GM12872 (cell line): ENCODE measurements around the gene ADCY9.

Experiments
- CTCF ChIP-seq: IDR thresholded peaks from 3 replicates; pipeline ENCODE4 v1.5.1; 2011; ENCODE audit warnings: low read depth, mild to moderate bottlenecking, low read length, moderate library complexity; ENCODE audit not compliant: insufficient read depth

Gene ADCY9

GRCh38 chr16:4115209-4115948 is 863 bp downstream of the ADCY9 start:
- no peak for TF ChIP-seq CTCF

- no peak for TF ChIP-seq CTCF
These were observed 1.7 kb downstream of the ADCY9 start for GRCh38 chr16:4114257-4115208.

GRCh38 chr16:4113358-4114256 is 2.6 kb downstream of the ADCY9 start:
- TF ChIP-seq CTCF = no peak

- TF ChIP-seq CTCF = no peak
These were observed 4.2 kb downstream of the ADCY9 start for GRCh38 chr16:4111748-4112696.

- no peak for TF ChIP-seq CTCF
These were observed 5.6 kb downstream of the ADCY9 start for GRCh38 chr16:4110680-4111079.

- no peak for TF ChIP-seq CTCF
These were observed 6.2 kb downstream of the ADCY9 start for GRCh38 chr16:4110065-4110464.
